Loucy (cell line): ENCODE results near the gene RLF.
A peak's percentile ranks its signal among the peaks of the same experiment; 100 is the strongest.

ENCODE experiments used
- H2AFZ ChIP-seq: fragments of 200-600 bp; sonication (generic); 2 replicates; pipeline ENCODE4 v1.6.0; 2016; ENCODE audit warnings: antibody characterized with exemption, mild to moderate bottlenecking, low read length, moderate library complexity
- H3F3A ChIP-seq: fragments of 200-600 bp; 2 replicates; pipeline ENCODE4 v1.6.0; 2016; ENCODE audit warnings: antibody characterized with exemption, low read depth, mild to moderate bottlenecking
- H3K27me3 ChIP-seq: fragments of 200-600 bp; sonication (generic); 2 replicates; pipeline ENCODE4 v1.6.1; 2014; ENCODE audit warnings: low read length, mild to moderate bottlenecking; ENCODE audit not compliant: insufficient read depth, poor library complexity, severe bottlenecking
- H3K36me3 ChIP-seq: fragments of 200-600 bp; sonication (generic); 2 replicates; pipeline ENCODE4 v1.6.1; 2016; ENCODE audit warnings: low read length; ENCODE audit not compliant: insufficient read depth
- H3K4me1 ChIP-seq: fragments of 200-600 bp; sonication (generic); 2 replicates; pipeline ENCODE4 v1.5.1; 2014; ENCODE audit warnings: low read length, mild to moderate bottlenecking; ENCODE audit not compliant: insufficient read depth, poor library complexity, severe bottlenecking
- H3K4me2 ChIP-seq: fragments of 200-600 bp; sonication (generic); 2 replicates; pipeline ENCODE4 v1.6.0; 2014; ENCODE audit warnings: antibody characterized with exemption, low read length, low read depth, mild to moderate bottlenecking; ENCODE audit not compliant: poor library complexity, severe bottlenecking
- H3K4me3 ChIP-seq: fragments of 200-600 bp; sonication (generic); 2 replicates; pipeline ENCODE4 v1.5.1; 2014; ENCODE audit warnings: low read length, mild to moderate bottlenecking, mixed read lengths; ENCODE audit not compliant: poor library complexity, severe bottlenecking
- H3K79me2 ChIP-seq: fragments of 200-600 bp; sonication (generic); 2 replicates; pipeline ENCODE4 v1.6.1; 2014; ENCODE audit warnings: low read length; ENCODE audit not compliant: insufficient read depth
- H3K9ac ChIP-seq: fragments of 200-600 bp; sonication (generic); 2 replicates; pipeline ENCODE4 v1.6.0; 2014; ENCODE audit warnings: mild to moderate bottlenecking, low read depth, low read length, moderate library complexity; ENCODE audit not compliant: poor library complexity, severe bottlenecking
- H3K9me2 ChIP-seq: fragments of 200-600 bp; sonication (generic); replicated peaks from 2 replicates; pipeline ENCODE4 v1.6.1; 2016; ENCODE audit warnings: low read depth, low read length, mixed read lengths
- H3K9me3 ChIP-seq: fragments of 200-600 bp; sonication (generic); 2 replicates; pipeline ENCODE4 v1.6.1; 2014; ENCODE audit warnings: mild to moderate bottlenecking, antibody characterized with exemption, low read length, low read depth; ENCODE audit not compliant: insufficient read depth
- H4K20me1 ChIP-seq: fragments of 200-600 bp; sonication (generic); 2 replicates; pipeline ENCODE4 v1.6.0; 2014; ENCODE audit warnings: antibody characterized with exemption, low read length, mild to moderate bottlenecking; ENCODE audit not compliant: insufficient read depth, poor library complexity, severe bottlenecking
- CTCF ChIP-seq: fragments of 200-600 bp; sonication (generic); conservative IDR thresholded peaks from 2 replicates; pipeline ENCODE4 v1.5.1; 2014; ENCODE audit warnings: mild to moderate bottlenecking, antibody characterized with exemption, low read length
- EZH2phosphoT487 ChIP-seq: fragments of 200-600 bp; IDR thresholded peaks from 2 replicates; pipeline ENCODE4 v1.6.1; 2018; ENCODE audit warnings: antibody characterized with exemption, mild to moderate bottlenecking, moderate library complexity, borderline replicate concordance

RLF gene

GRCh38 chr1:40265919-40266318 is 104.7 kb downstream of the RLF start:
- H3F3A ChIP-seq: no peaks in the 10 kb centered on the region
- peak overlapping the region; percentile 52 for H3K4me2 ChIP-seq
- peaks cover 47% of the 10 kb centered on the region for H3K79me2 ChIP-seq

GRCh38 chr1:40266786-40267535 is 105.8 kb downstream of the RLF start:
- H2AFZ ChIP-seq: no peak overlapping the region
- peaks cover 13% of the 10 kb centered on the region for H3K4me1 ChIP-seq
- no peaks in the 10 kb centered on the region for H3K9me3 ChIP-seq
- no peaks in the 10 kb centered on the region for H3K27me3 ChIP-seq
- H3K4me3 ChIP-seq: no peak overlapping the region
- H3K36me3 ChIP-seq: peaks cover 41% of the 10 kb centered on the region
- no peak overlapping the region for H3K4me2 ChIP-seq
- H4K20me1 ChIP-seq: peaks cover 3% of the 10 kb centered on the region
- no peaks in the 10 kb centered on the region for H3K9me2 ChIP-seq
- no peak overlapping the region for H3K9ac ChIP-seq
- H3K79me2 ChIP-seq: peaks cover 38% of the 10 kb centered on the region
- no peak for TF ChIP-seq CTCF
- no peak for TF ChIP-seq EZH2phosphoT487
- no peaks in the 10 kb centered on the region for H3F3A ChIP-seq

More at GRCh38 chr1:40265919-40266318, 104.7 kb downstream of the RLF start:
- Histone ChIP-seq H3K9me2 (no peaks in the 10 kb centered on the region), H3K4me1 (peaks cover 15% of the 10 kb centered on the region), H4K20me1 (peaks cover 6% of the 10 kb centered on the region), H2AFZ (no peak overlapping the region), H3K27me3 (no peaks in the 10 kb centered on the region), H3K4me3 (no peak overlapping the region), H3K9me3 (no peaks in the 10 kb centered on the region), H3K9ac (no peak overlapping the region), H3K36me3 (peaks cover 34% of the 10 kb centered on the region)
- TF ChIP-seq CTCF (no peak), EZH2phosphoT487 (no peak)

GRCh38 chr1:40267767-40268187 is 106.6 kb downstream of the RLF start:
- no peaks in the 10 kb centered on the region for H3K27me3 ChIP-seq
- H3K9ac ChIP-seq: no peak overlapping the region
- peaks cover 10% of the 10 kb centered on the region for H3K4me1 ChIP-seq
- no peak overlapping the region for H3K4me3 ChIP-seq
- peaks cover 3% of the 10 kb centered on the region for H4K20me1 ChIP-seq
- no peaks in the 10 kb centered on the region for H3K9me3 ChIP-seq
- H3K36me3 ChIP-seq: peaks cover 47% of the 10 kb centered on the region
- no peaks in the 10 kb centered on the region for H3F3A ChIP-seq
- no peaks in the 10 kb centered on the region for H3K9me2 ChIP-seq
- H3K4me2 ChIP-seq: no peak overlapping the region
- H2AFZ ChIP-seq: no peak overlapping the region
- TF ChIP-seq EZH2phosphoT487 (no peak), CTCF (no peak)
- H3K79me2 ChIP-seq: peaks cover 33% of the 10 kb centered on the region
